HFFc6 (cell line): Measurements from ENCODE around the gene TMX2. TPM values are rescaled to one million over a fixed set of nuclear protein-coding genes. Genes with fewer than 3 reads are reported as not detected.

Experiments
- DNase-seq: peaks from one replicate; pipeline ENCODE4 v3.0.0-alpha.2; 2018
- H3K27ac Mint-ChIP-seq: 2 replicates; pipeline ENCODE4 v1.8.0; 2020; ENCODE audit warnings: mild to moderate bottlenecking, mixed read lengths
- H3K27me3 Mint-ChIP-seq: 2 replicates; pipeline ENCODE4 v1.8.0; 2021; ENCODE audit warnings: mild to moderate bottlenecking, moderate library complexity, mixed read lengths; ENCODE audit not compliant: insufficient read depth
- H3K36me3 Mint-ChIP-seq: 2 replicates; pipeline ENCODE4 v1.8.0; 2021; ENCODE audit warnings: low read depth, mixed read lengths
- H3K4me1 Mint-ChIP-seq: 2 replicates; pipeline ENCODE4 v1.8.0; 2020; ENCODE audit warnings: low read depth, mixed read lengths
- H3K4me3 Mint-ChIP-seq: 2 replicates; pipeline ENCODE4 v1.8.0; 2020; ENCODE audit warnings: mild to moderate bottlenecking, moderate library complexity, mixed read lengths
- H3K9me3 Mint-ChIP-seq: 2 replicates; pipeline ENCODE4 v1.8.0; 2020; ENCODE audit warnings: mild to moderate bottlenecking, mixed read lengths
- CTCF ChIP-seq: fragments of 200-600 bp; sonication (generic); IDR thresholded peaks from 2 replicates; pipeline ENCODE4 v1.5.0; 2021; ENCODE audit warnings: antibody characterized with exemption, mild to moderate bottlenecking
- total RNA-seq, 6 experiments: library from RNA; stranded (reverse); fragmentation: NEBNext Ultra II Directional; extraction: Animal tissue kit (Norgen Biotek cat#: 25700); gene quantifications; 2 replicates in 1 of 6; 3 replicates in 5 of 6; pipeline ENCODE4 v1.2.3, GENCODE V29; 2021

TMX2 gene
- total RNA-seq, 6 experiments from 2014 or later: 89.9 to 113 (median 97.2) TPM

- Mint-ChIP-seq H3K27ac (peak overlapping the region; percentile 72), H3K4me3 (no peak overlapping the region), H3K27me3 (no peaks in the 10 kb centered on the region; the same call in 1 of the 2 replicates), H3K4me1 (peaks cover 64% of the 10 kb centered on the region), H3K36me3 (peaks cover 11% of the 10 kb centered on the region), H3K9me3 (no peaks in the 10 kb centered on the region)
- no peak for TF ChIP-seq CTCF
- no peak for DNase-seq
These were observed 69.1 kb downstream of the TMX2 start for GRCh38 chr11:57781529-57781943.

- no peaks in the 10 kb centered on the region for H3K9me3 Mint-ChIP-seq
- peaks cover 49% of the 10 kb centered on the region for H3K4me1 Mint-ChIP-seq
- DNase-seq: no peak
- no peak overlapping the region for H3K4me3 Mint-ChIP-seq
- H3K27ac Mint-ChIP-seq: no peak overlapping the region; the same call in 1 of the 2 replicates
- H3K27me3 Mint-ChIP-seq: no peaks in the 10 kb centered on the region; the same call in 1 of the 2 replicates
- TF ChIP-seq CTCF: no peak
- peaks cover 16% of the 10 kb centered on the region for H3K36me3 Mint-ChIP-seq
These were observed 72.7 kb downstream of the TMX2 start for GRCh38 chr11:57785072-57785471.

- H3K36me3 Mint-ChIP-seq: peaks cover 20% of the 10 kb centered on the region
- no peaks in the 10 kb centered on the region; the same call in 1 of the 2 replicates for H3K27me3 Mint-ChIP-seq
- DNase-seq: no peak
- H3K4me3 Mint-ChIP-seq: no peak overlapping the region
- no peak for TF ChIP-seq CTCF
- no peaks in the 10 kb centered on the region for H3K9me3 Mint-ChIP-seq
- peak overlapping the region; percentile 67 for H3K27ac Mint-ChIP-seq
- peaks cover 39% of the 10 kb centered on the region for H3K4me1 Mint-ChIP-seq
These were observed 74.0 kb downstream of the TMX2 start for GRCh38 chr11:57786436-57786835.

- no peak for TF ChIP-seq CTCF
- Mint-ChIP-seq H3K4me1 (peaks cover 39% of the 10 kb centered on the region), H3K27me3 (no peaks in the 10 kb centered on the region; the same call in 1 of the 2 replicates), H3K27ac (peak overlapping the region; percentile 67), H3K9me3 (no peaks in the 10 kb centered on the region), H3K4me3 (no peak overlapping the region), H3K36me3 (peaks cover 21% of the 10 kb centered on the region; the same call in 1 of the 2 replicates)
- DNase-seq: no peak
These were observed 74.7 kb downstream of the TMX2 start for GRCh38 chr11:57787006-57787604.

GRCh38 chr11:57787920-57788702 is 75.7 kb downstream of the TMX2 start:
- peaks cover 44% of the 10 kb centered on the region for H3K4me1 Mint-ChIP-seq
- H3K4me3 Mint-ChIP-seq: no peak overlapping the region
- TF ChIP-seq CTCF: no peak
- H3K9me3 Mint-ChIP-seq: no peaks in the 10 kb centered on the region
- H3K36me3 Mint-ChIP-seq: peaks cover 24% of the 10 kb centered on the region; the same call in 1 of the 2 replicates
- no peaks in the 10 kb centered on the region; the same call in 1 of the 2 replicates for H3K27me3 Mint-ChIP-seq
- no peak for DNase-seq
- H3K27ac Mint-ChIP-seq: no peak overlapping the region; the same call in 1 of the 2 replicates
